22Rv1 (cell line): ENCODE results near the gene APLN.

Experiments
- H3K27ac ChIP-seq: fragments of 450-650 bp; 2 replicates; pipeline ENCODE4 v1.5.1; 2017
- ZFX ChIP-seq: fragments of 450-650 bp; IDR thresholded peaks from 2 replicates; pipeline ENCODE4 v1.6.1; 2017; ENCODE audit warnings: antibody characterized with exemption, borderline replicate concordance
- TF ChIP-seq, protein P1 (sequence below): fragments of 450-650 bp; IDR thresholded peaks from 2 replicates; pipeline ENCODE4 v1.5.1; 2017; ENCODE audit warnings: mild to moderate bottlenecking

Gene APLN

DNA sequence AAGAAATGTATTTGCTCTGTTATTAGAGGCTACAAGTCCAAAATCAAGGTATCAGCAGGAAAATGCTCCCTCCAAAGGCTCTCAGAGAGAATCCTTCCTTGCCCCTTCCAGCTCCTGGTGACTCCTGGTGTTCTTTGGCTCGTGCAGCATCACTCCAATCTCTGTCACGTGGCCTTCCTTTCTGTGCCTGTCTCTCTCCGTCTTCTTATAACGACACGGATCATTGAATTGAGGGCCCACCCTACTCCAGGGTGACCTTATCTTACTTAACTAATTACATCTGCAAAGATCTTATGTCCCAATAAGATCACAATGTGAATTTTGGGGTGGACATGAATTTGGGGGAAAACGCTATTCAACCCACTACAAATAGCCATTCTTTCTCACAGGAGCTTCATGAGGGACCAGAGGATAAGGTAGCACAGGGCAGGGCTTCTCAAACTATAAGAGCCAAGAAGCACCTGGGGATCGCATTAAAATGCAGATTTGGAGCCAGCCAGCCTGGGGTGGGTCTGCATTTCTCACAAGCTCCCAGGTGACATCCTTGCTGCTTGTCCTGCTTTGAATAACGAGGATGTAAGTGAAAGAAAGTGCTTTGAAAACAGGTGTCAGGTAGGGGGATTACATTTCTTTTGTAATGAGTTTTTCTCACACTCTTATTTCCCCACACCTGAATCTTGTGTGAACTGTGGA lies 41.9 kb upstream of the APLN start:
- peak overlapping the region; percentile 97 for H3K27ac ChIP-seq
- no peak for TF ChIP-seq ZFX
- TF ChIP-seq, protein P1, sequence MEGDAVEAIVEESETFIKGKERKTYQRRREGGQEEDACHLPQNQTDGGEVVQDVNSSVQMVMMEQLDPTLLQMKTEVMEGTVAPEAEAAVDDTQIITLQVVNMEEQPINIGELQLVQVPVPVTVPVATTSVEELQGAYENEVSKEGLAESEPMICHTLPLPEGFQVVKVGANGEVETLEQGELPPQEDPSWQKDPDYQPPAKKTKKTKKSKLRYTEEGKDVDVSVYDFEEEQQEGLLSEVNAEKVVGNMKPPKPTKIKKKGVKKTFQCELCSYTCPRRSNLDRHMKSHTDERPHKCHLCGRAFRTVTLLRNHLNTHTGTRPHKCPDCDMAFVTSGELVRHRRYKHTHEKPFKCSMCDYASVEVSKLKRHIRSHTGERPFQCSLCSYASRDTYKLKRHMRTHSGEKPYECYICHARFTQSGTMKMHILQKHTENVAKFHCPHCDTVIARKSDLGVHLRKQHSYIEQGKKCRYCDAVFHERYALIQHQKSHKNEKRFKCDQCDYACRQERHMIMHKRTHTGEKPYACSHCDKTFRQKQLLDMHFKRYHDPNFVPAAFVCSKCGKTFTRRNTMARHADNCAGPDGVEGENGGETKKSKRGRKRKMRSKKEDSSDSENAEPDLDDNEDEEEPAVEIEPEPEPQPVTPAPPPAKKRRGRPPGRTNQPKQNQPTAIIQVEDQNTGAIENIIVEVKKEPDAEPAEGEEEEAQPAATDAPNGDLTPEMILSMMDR, result no peak

DNA sequence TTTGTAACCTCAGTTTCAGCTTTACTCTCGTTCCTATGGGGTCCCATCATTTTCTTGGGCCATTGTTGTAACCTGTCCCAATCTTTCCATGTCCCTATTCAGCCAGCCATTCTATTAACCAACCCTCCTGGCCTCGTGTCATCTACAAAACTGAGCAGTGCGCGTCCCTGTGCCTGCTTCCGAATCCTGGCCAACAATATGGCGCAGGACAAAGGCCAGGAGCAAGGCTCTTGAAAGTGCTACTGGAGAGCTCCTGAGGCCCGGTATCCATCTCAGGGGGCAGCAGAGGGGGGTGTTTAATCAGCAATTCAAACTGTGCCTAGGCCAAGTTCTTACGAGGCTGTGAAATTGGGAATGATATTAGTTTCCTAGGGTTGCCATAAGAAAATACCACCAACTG lies 41.2 kb upstream of the APLN start:
- TF ChIP-seq ZFX, result no peak
- TF ChIP-seq, protein P1, result no peak

DNA sequence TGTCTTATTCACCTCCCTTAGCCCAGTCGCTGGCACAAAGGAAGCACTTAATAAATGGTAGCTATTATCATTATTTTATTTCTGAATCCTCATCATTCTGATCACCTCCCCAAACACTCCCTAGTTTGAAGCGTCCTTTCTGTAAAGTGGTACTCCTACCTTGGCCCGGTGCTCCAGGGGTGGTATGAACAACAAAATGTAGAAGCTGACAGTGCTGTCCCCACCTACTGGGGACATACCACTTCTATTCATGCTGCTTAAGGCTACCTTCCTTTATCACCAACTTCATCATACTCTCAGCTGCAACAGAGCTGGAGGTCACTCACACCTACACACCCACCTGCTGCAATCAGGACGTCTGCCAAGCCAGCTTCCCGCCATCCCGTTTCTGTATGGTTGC lies 40.8 kb upstream of the APLN start:
- TF ChIP-seq, protein P1, result no peak
- TF ChIP-seq ZFX, result no peak
- H3K27ac ChIP-seq, result peak overlapping the region; percentile 97; the same call in 1 of the 2 replicates

More for the DNA sequence above, 41.2 kb upstream of the APLN start:
- H3K27ac ChIP-seq, result peak overlapping the region; percentile 97

DNA sequence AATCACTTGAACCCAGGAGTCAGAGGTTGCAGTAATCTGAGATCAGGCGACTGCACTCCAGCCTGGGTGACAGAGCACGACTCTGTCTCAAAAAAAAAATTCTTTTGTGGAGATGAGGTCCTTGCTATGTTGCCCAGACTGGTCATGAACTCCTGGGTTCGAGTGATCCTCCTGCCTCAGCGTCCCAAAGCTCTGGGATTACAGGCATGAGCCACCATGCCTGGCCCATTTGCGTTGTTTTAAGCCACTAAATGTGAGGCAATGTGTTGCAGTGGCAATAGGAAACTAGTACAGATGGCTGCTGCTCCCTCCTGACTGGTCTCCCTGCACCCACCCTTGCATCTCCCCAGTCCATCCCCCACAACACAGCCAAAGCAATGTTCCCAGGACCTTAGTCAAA lies 40.0 kb upstream of the APLN start:
- H3K27ac ChIP-seq, result peak overlapping the region; percentile 97; the same call in 1 of the 2 replicates
- no peak for TF ChIP-seq ZFX
- TF ChIP-seq, protein P1, result no peak

DNA sequence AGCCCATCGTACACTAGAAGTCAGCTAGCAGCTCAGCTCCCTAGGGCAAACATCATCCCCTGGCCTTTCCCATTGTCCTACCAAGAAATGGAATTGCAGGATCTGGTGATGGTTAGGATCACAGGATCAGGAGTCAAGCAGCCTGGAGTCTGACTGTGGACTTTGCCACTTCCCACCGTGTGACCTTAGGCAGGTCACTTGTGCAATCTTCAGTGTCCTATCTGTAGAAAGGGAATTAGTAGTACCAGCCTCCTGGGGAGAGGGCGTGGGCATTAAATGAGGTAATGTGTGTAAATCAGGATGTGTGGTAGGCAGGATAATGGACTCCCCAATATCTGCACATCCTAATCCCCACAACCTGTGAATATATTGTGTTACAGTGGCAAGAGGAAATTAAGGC lies 38.6 kb upstream of the APLN start:
- H3K27ac ChIP-seq, result no peak overlapping the region
- TF ChIP-seq, protein P1, result no peak
- no peak for TF ChIP-seq ZFX

DNA sequence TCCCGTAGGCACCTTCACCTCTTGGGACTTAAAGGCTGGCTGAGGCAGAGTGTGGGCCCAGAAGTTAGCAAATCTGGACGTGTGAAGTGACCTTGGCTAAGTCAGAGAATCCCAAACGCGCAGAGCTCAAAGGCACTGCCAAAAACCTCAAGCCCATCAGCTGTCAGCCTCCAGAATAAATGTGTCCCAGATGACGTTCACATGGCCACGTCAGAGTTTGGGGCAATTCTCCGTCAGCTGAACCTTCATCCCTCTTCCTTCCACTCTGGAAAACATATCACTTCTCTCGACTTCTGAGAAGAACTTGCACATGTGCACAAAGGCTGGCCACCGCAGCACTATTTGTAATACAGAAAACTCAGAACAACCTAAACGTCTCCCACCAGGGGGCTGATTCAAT lies 35.7 kb upstream of the APLN start:
- no peak overlapping the region for H3K27ac ChIP-seq
- TF ChIP-seq, protein P1, result no peak
- no peak for TF ChIP-seq ZFX

DNA sequence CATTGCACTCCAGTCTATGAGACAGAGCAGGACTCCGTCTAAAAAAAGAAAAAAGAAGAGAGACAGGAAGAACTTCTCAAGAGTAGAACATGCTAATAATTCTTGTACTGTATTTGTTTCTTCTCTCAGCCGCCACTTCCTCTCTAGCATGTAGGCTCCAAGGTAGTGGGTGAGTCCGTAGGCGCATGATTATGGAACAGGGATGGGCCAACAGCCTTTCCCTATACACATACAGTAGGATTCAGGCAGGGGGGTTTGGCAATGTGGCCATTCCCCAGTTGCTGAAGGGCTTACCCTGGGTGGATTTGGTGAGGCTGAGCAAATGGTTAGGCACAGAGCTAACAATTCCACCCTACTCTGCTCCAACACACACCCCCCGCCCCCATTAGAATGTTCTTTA lies 35.0 kb upstream of the APLN start:
- H3K27ac ChIP-seq, result no peak overlapping the region
- TF ChIP-seq ZFX, result no peak
- TF ChIP-seq, protein P1, result no peak
